ENCODE data around the gene MITF. TPM values are rescaled to one million over a fixed set of nuclear protein-coding genes. Genes with fewer than 3 reads are reported as not detected.
"Not testable (repeated sequence)": the region's sequence is repeated elsewhere in the genome, so short reads cannot be mapped to it uniquely, and the experiment has no call there.

The MITF gene
- total RNA-seq, 2 donors from 2014 or later = 9.3 to 12.2 TPM

GRCh38 chr3:69791919-69792399, 52.7 kb downstream of the MITF start:
- no peaks in the 10 kb centered on the region for H3K36me3 ChIP-seq (replicated peaks in 1 of 2; ENCODE audit: insufficient read depth in 1 of 2, low read depth in 2 of 2)
- no peak overlapping the region for H3K27ac ChIP-seq
- WGBS, 2 donors = 41 to 63% methylated on average over 3 of the region's 3 CpGs
- H3K4me3 ChIP-seq = no peak overlapping the region
- H3K9me3 ChIP-seq = no peaks in the 10 kb centered on the region
- intact Hi-C loops (cut with DNase I) = loop anchor here (10.0 kb wide), 1 partner anchor 97 kb away; no protein-coding TSS in a partner anchor
- TF ChIP-seq POLR2A (IDR thresholded peaks at IDR 0.05) (no peak), CTCF (IDR thresholded peaks at IDR 0.05) (peak in 5 of 7 experiments; percentile 31 to 55 (median 52))
- ATAC-seq (no peak), DNase-seq (no peak)
- H3K27me3 ChIP-seq = no peaks in the 10 kb centered on the region
- H3K4me1 ChIP-seq = peaks cover 2% of the 10 kb centered on the region

GRCh38 chr3:69796126-69796525, 56.9 kb downstream of the MITF start:
- not testable (repeated sequence) for H3K36me3 ChIP-seq (replicated peaks in 1 of 2; ENCODE audit: insufficient read depth in 1 of 2, low read depth in 2 of 2); H3K4me1 ChIP-seq; H3K9me3 ChIP-seq; H3K27ac ChIP-seq; DNase-seq; ATAC-seq; H3K27me3 ChIP-seq; H3K4me3 ChIP-seq
- WGBS, 2 donors = 99 to 100% methylated on average over 4 of the region's 4 CpGs
- intact Hi-C loops (cut with DNase I) = loop anchor here (10.0 kb wide), 1 partner anchor 101 kb away; no protein-coding TSS in a partner anchor

GRCh38 chr3:69803681-69804270, 64.5 kb downstream of the MITF start:
- no peak for ATAC-seq
- Histone ChIP-seq H3K4me3 (no peak overlapping the region), H3K27ac (no peak overlapping the region), H3K36me3 (replicated peaks in 1 of 2; ENCODE audit: insufficient read depth in 1 of 2, low read depth in 2 of 2) (no peaks in the 10 kb centered on the region), H3K4me1 (no peaks in the 10 kb centered on the region), H3K9me3 (no peaks in the 10 kb centered on the region), H3K27me3 (no peaks in the 10 kb centered on the region)
- intact Hi-C loops (cut with DNase I) = no loop called here
- TF ChIP-seq POLR2A (IDR thresholded peaks at IDR 0.05) (no peak), CTCF (IDR thresholded peaks at IDR 0.05) (no peak)
- no peak for DNase-seq
- WGBS, 2 donors = 85 to 86% methylated on average over 4 of the region's 4 CpGs

GRCh38 chr3:69805491-69805890, 66.2 kb downstream of the MITF start:
- ATAC-seq = no peak
- no peak for TF ChIP-seq CTCF (IDR thresholded peaks at IDR 0.05)
- TF ChIP-seq POLR2A (IDR thresholded peaks at IDR 0.05) = no peak
- no peak overlapping the region for H3K27ac ChIP-seq
- intact Hi-C loops (cut with DNase I) = no loop called here
- H3K27me3 ChIP-seq = no peaks in the 10 kb centered on the region
- no peaks in the 10 kb centered on the region for H3K36me3 ChIP-seq (replicated peaks in 1 of 2; ENCODE audit: insufficient read depth in 1 of 2, low read depth in 2 of 2)
- no peak for DNase-seq
- no peaks in the 10 kb centered on the region for H3K4me1 ChIP-seq
- H3K4me3 ChIP-seq = no peak overlapping the region
- 79 to 96% methylated on average over 4 of the region's 4 CpGs for WGBS, 2 donors
- no peaks in the 10 kb centered on the region for H3K9me3 ChIP-seq

- Histone ChIP-seq H3K9me3 (no peaks in the 10 kb centered on the region), H3K27ac (no peak overlapping the region), H3K27me3 (no peaks in the 10 kb centered on the region), H3K4me1 (peaks cover 6% of the 10 kb centered on the region), H3K36me3 (replicated peaks in 1 of 2; ENCODE audit: insufficient read depth in 1 of 2, low read depth in 2 of 2) (no peaks in the 10 kb centered on the region), H3K4me3 (no peak overlapping the region)
- intact Hi-C loops (cut with DNase I) = no loop called here
- TF ChIP-seq POLR2A (IDR thresholded peaks at IDR 0.05) = no peak
- TF ChIP-seq CTCF (IDR thresholded peaks at IDR 0.05) = no peak
- DNase-seq (no peak), ATAC-seq (no peak)
- WGBS, 2 donors = 88 to 89% methylated on average over 1 of the region's 1 CpG
These were observed 67.6 kb downstream of the MITF start for GRCh38 chr3:69806735-69807438.
